Stomach (tissue), 4 donors: ENCODE data around the gene SH3RF3.

ENCODE experiments used
- POLR2A ChIP-seq, 4 donors: fragments of 450-650 bp; IDR thresholded peaks; one replicate each; pipeline ENCODE4 v1.6.1; 2016; ENCODE audit warnings: antibody characterized with exemption in 4 of 4, control low read depth in 2 of 4, mild to moderate bottlenecking in 1 of 4, moderate library complexity in 1 of 4
- POLR2AphosphoS5 ChIP-seq, 3 donors: sonication (generic); formaldehyde crosslinking; IDR thresholded peaks; one replicate each; pipeline ENCODE4 v1.6.1; 2016; ENCODE audit warnings: antibody characterized with exemption in 3 of 3
- TF ChIP-seq, protein P1 (sequence below), 7 experiments: fragments of 450-650 bp in 4 of 7; fragments of 200-600 bp in 3 of 7; sonication (generic) in 3 of 7; IDR thresholded peaks; one replicate each; pipeline ENCODE4 v1.5.1; 2016 to 2019; ENCODE audit warnings: antibody characterized with exemption in 7 of 7, control low read depth in 2 of 7, mild to moderate bottlenecking in 1 of 7

- TF ChIP-seq, protein P1, sequence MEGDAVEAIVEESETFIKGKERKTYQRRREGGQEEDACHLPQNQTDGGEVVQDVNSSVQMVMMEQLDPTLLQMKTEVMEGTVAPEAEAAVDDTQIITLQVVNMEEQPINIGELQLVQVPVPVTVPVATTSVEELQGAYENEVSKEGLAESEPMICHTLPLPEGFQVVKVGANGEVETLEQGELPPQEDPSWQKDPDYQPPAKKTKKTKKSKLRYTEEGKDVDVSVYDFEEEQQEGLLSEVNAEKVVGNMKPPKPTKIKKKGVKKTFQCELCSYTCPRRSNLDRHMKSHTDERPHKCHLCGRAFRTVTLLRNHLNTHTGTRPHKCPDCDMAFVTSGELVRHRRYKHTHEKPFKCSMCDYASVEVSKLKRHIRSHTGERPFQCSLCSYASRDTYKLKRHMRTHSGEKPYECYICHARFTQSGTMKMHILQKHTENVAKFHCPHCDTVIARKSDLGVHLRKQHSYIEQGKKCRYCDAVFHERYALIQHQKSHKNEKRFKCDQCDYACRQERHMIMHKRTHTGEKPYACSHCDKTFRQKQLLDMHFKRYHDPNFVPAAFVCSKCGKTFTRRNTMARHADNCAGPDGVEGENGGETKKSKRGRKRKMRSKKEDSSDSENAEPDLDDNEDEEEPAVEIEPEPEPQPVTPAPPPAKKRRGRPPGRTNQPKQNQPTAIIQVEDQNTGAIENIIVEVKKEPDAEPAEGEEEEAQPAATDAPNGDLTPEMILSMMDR (IDR thresholded peaks at IDR 0.05): no peak
- TF ChIP-seq POLR2A (IDR thresholded peaks at IDR 0.05): no peak
- TF ChIP-seq POLR2AphosphoS5 (IDR thresholded peaks at IDR 0.05): no peak
These were observed 23.9 kb upstream of the SH3RF3 start for GRCh38 chr2:109105113-109105512.
